A549 (cell line): ENCODE measurements around the gene MYO1D. TPM values are rescaled to one million over a fixed set of nuclear protein-coding genes. Genes with fewer than 3 reads are reported as not detected.

ENCODE experiments used
- ATAC-seq, 2 experiments: fragments of 200-7000 bp in 1 of 2; fragments of >200 bp in 1 of 2; cut with Nextera tagmentation in 1 of 2; cut with Tn5 transposase in 1 of 2; 3 replicates each; pipeline versions ENCODE4 v1.8.0 to v1.9.1; 2018 to 2020; ENCODE audit warnings: mild to moderate bottlenecking in 1 of 2, moderate library complexity in 1 of 2
- CTCF ChIA-PET: fragments of 300-600 bp; sonication (Branson Sonifier 250); formaldehyde crosslinking; extraction: SDS; loops from one replicate; lab custom pipeline; 2021; ENCODE audit warnings: antibody characterized with exemption, inconsistent platforms; lab: Yijun Ruan, JAX
- POLR2A ChIA-PET: fragments of 350-600 bp; formaldehyde crosslinking; extraction: SDS; loops from one replicate; lab custom pipeline; 2021; ENCODE audit warnings: antibody characterized with exemption, inconsistent platforms; lab: Yijun Ruan, JAX
- DNase-seq, 2 experiments: peaks; one replicate each; pipeline versions ENCODE4 v3.0.0 to v3.0.0-alpha.2; 2011 to 2016; ENCODE audit warnings: low read depth in 1 of 2, low spot score in 1 of 2
- FAIRE-seq: peaks from 2 replicates; lab custom pipeline; 2011; peaks lifted over from hg19 to GRCh38; lab: Jason Lieb, UNC
- H3K27ac ChIP-seq, 2 experiments: fragments of >200 bp; sonication (Bioruptor Twin); formaldehyde crosslinking; 3 replicates each; pipeline ENCODE4 v1.5.1; 2016 to 2017
- H3K4me1 ChIP-seq: fragments of >200 bp; sonication (Bioruptor Twin); formaldehyde crosslinking; 3 replicates; pipeline ENCODE4 v1.6.1; 2016
- H3K4me2 ChIP-seq: fragments of >200 bp; sonication (Bioruptor Twin); formaldehyde crosslinking; 3 replicates; pipeline ENCODE4 v1.6.1; 2016
- H3K4me3 ChIP-seq: fragments of >200 bp; sonication (Bioruptor Twin); formaldehyde crosslinking; 3 replicates; pipeline ENCODE4 v1.5.1; 2016
- H3K9me3 ChIP-seq: fragments of >200 bp; sonication (Bioruptor Twin); formaldehyde crosslinking; 3 replicates; pipeline ENCODE4 v1.6.1; 2016
- BHLHE40 ChIP-seq: IDR thresholded peaks from 2 replicates; pipeline ENCODE4 v1.6.1; 2012; ENCODE audit warnings: low read depth, low read length, inconsistent platforms
- CHD4 ChIP-seq: fragments of 200-600 bp; sonication (generic); IDR thresholded peaks from 2 replicates; pipeline ENCODE4 v1.6.1; 2016; ENCODE audit warnings: antibody characterized with exemption, mild to moderate bottlenecking, borderline replicate concordance
- E2F6 ChIP-seq: IDR thresholded peaks from 2 replicates; pipeline ENCODE4 v1.6.1; 2012; ENCODE audit warnings: low read depth, borderline replicate concordance
- EHMT2 ChIP-seq: fragments of 200-600 bp; sonication (generic); IDR thresholded peaks from 2 replicates; pipeline ENCODE4 v1.6.1; 2016; ENCODE audit warnings: antibody characterized with exemption, low read depth, mild to moderate bottlenecking, moderate library complexity
- FOSL2 ChIP-seq, 2 experiments: fragments of 450-650 bp in 1 of 2; fragments of >200 bp in 1 of 2; sonication (Bioruptor Twin) in 1 of 2; formaldehyde crosslinking; IDR thresholded peaks; 2 replicates each; pipeline versions ENCODE4 v1.5.0 to v1.6.1; 2016 to 2020; ENCODE audit warnings: mild to moderate bottlenecking in 1 of 2, moderate library complexity in 1 of 2
- GATA3 ChIP-seq: IDR thresholded peaks from 2 replicates; pipeline ENCODE4 v1.6.1; 2012; ENCODE audit warnings: borderline replicate concordance
- HEYL ChIP-seq: fragments of 250-450 bp; sonication (Bioruptor Pico); IDR thresholded peaks from 2 replicates; pipeline ENCODE4 v1.8.0; 2021; ENCODE audit warnings: mild to moderate bottlenecking, moderate library complexity
- HOXA7 ChIP-seq: fragments of 250-450 bp; sonication (Bioruptor Pico); IDR thresholded peaks from 2 replicates; pipeline ENCODE4 v1.5.0; 2020; ENCODE audit warnings: mild to moderate bottlenecking, moderate library complexity
- JUN ChIP-seq, 2 experiments: fragments of >200 bp; sonication (Bioruptor Twin); formaldehyde crosslinking; IDR thresholded peaks; 2 replicates in 1 of 2; 3 replicates in 1 of 2; pipeline ENCODE4 v1.6.1; 2016 to 2017
- JUNB ChIP-seq: fragments of >200 bp; sonication (Bioruptor Twin); formaldehyde crosslinking; IDR thresholded peaks from 2 replicates; pipeline ENCODE4 v1.6.1; 2016
- KDM5A ChIP-seq: fragments of 200-600 bp; sonication (generic); IDR thresholded peaks from 2 replicates; pipeline ENCODE4 v1.6.1; 2016; ENCODE audit warnings: antibody characterized with exemption, mild to moderate bottlenecking
- MAFK ChIP-seq: fragments of 450-650 bp; IDR thresholded peaks from 2 replicates; pipeline ENCODE4 v1.6.1; 2014; ENCODE audit not compliant: partially characterized antibody
- MAZ ChIP-seq: fragments of 150-350 bp; IDR thresholded peaks from 2 replicates; pipeline ENCODE4 v1.6.1; 2014; ENCODE audit warnings: antibody characterized with exemption, low read depth, low read length, borderline replicate concordance
- MYC ChIP-seq: IDR thresholded peaks from 2 replicates; pipeline ENCODE4 v1.6.1; 2012; ENCODE audit warnings: mild to moderate bottlenecking, inconsistent platforms, low read length, improper control_type of control experiment, borderline replicate concordance
- NPAS2 ChIP-seq: fragments of 250-450 bp; sonication (Bioruptor Pico); IDR thresholded peaks from 2 replicates; pipeline ENCODE4 v1.8.0; 2022; ENCODE audit warnings: mild to moderate bottlenecking, moderate library complexity, borderline replicate concordance
- NR3C1 ChIP-seq: fragments of >200 bp; sonication (Bioruptor Twin); formaldehyde crosslinking; IDR thresholded peaks from 3 replicates; pipeline ENCODE4 v1.6.1; 2017
- POLR2A ChIP-seq: IDR thresholded peaks from 2 replicates; pipeline ENCODE4 v1.6.1; 2012; ENCODE audit warnings: mild to moderate bottlenecking, low read length
- RARB ChIP-seq: fragments of 250-450 bp; sonication (Bioruptor Pico); IDR thresholded peaks from 2 replicates; pipeline ENCODE4 v1.8.0; 2021; ENCODE audit warnings: mild to moderate bottlenecking, moderate library complexity
- REST ChIP-seq: fragments of 200-600 bp; sonication (generic); IDR thresholded peaks from 2 replicates; pipeline ENCODE4 v1.6.1; 2016; ENCODE audit warnings: antibody characterized with exemption, mild to moderate bottlenecking, moderate library complexity
- SMC3 ChIP-seq: fragments of >200 bp; sonication (Bioruptor Twin); formaldehyde crosslinking; IDR thresholded peaks from 3 replicates; pipeline ENCODE4 v1.6.1; 2018; ENCODE audit warnings: inconsistent platforms
- SREBF2 ChIP-seq: fragments of 450-650 bp; IDR thresholded peaks from 2 replicates; pipeline ENCODE4 v1.6.1; 2014; ENCODE audit warnings: mild to moderate bottlenecking, moderate library complexity
- TFCP2L1 ChIP-seq: fragments of 250-450 bp; sonication (Bioruptor Pico); IDR thresholded peaks from 2 replicates; pipeline ENCODE4 v1.5.0; 2021; ENCODE audit warnings: mild to moderate bottlenecking
- TP53 ChIP-seq: fragments of 250-450 bp; sonication (Bioruptor Pico); IDR thresholded peaks from 2 replicates; pipeline ENCODE4 v1.5.0; 2021; ENCODE audit warnings: mild to moderate bottlenecking, moderate library complexity
- ZFP36 ChIP-seq: fragments of 450-650 bp; IDR thresholded peaks from 2 replicates; pipeline ENCODE4 v1.6.1; 2014; ENCODE audit warnings: borderline replicate concordance; ENCODE audit not compliant: partially characterized antibody
- ZNF302 ChIP-seq: fragments of 250-450 bp; sonication (Bioruptor Pico); IDR thresholded peaks from 2 replicates; pipeline ENCODE4 v1.9.0; 2021; ENCODE audit warnings: inconsistent platforms, mild to moderate bottlenecking, moderate library complexity
- ZSCAN20 ChIP-seq: fragments of 250-450 bp; sonication (Bioruptor Pico); IDR thresholded peaks from 2 replicates; pipeline ENCODE4 v1.8.0; 2022; ENCODE audit warnings: mild to moderate bottlenecking, moderate library complexity
- WGBS: methylation state at CpG from one replicate; pipeline ENCODE4 v1.1.6; 2017; ENCODE audit errors: missing lambda C conversion rate; 5-methylcytosine and 5-hydroxymethylcytosine counted together
- polyA plus RNA-seq, 4 experiments: library from polyadenylated mRNA; depleted of rRNA in 3 of 4; stranded (reverse); fragments of >200 nt; fragmentation: RNase III in 1 of 4; extraction: RNeasy Plus Mini Kit Qiagen cat#74134 plus additional on column Dnase treatment in 1 of 4; gene quantifications; 2 replicates in 3 of 4; 3 replicates in 1 of 4; pipeline ENCODE4 v1.2.3, GENCODE V29; 2011 to 2017
- TF ChIP-seq, protein P1 (sequence below): fragments of >200 bp; sonication (Bioruptor Twin); formaldehyde crosslinking; IDR thresholded peaks from 2 replicates; pipeline ENCODE4 v1.6.1; 2016
- TF ChIP-seq, protein P2 (sequence below): fragments of >200 bp; sonication (Bioruptor Twin); formaldehyde crosslinking; IDR thresholded peaks from 3 replicates; pipeline ENCODE4 v1.6.1; 2016
- TF ChIP-seq, protein P3 (sequence below): fragments of 250-450 bp; sonication (Bioruptor Pico); IDR thresholded peaks from 2 replicates; pipeline ENCODE4 v1.5.0; 2020; ENCODE audit warnings: low read depth, mild to moderate bottlenecking, moderate library complexity

Gene MYO1D
- polyA plus RNA-seq, 2 of the 4 experiments (the other 2 are of a cell fraction), result 2.8 to 4.2 TPM

GRCh38 chr17:32810690-32811089 is 66.2 kb downstream of the MYO1D start:
- no peak for DNase-seq
- H3K4me1 ChIP-seq, result peaks cover 9% of the 10 kb centered on the region; the same call in 2 of the 3 replicates
- H3K4me3 ChIP-seq, result no peak overlapping the region
- no peak for ATAC-seq
- no peak overlapping the region for H3K4me2 ChIP-seq
- H3K27ac ChIP-seq, result no peak overlapping the region
- no peak for FAIRE-seq
- 75% methylated on average over 5 of the region's 5 CpGs for WGBS
- POLR2A ChIA-PET, result no interaction called here
- TF ChIP-seq JUNB, result no peak
- TF ChIP-seq RARB, result no peak
- TF ChIP-seq E2F6, result no peak
- no peak for TF ChIP-seq BHLHE40
- no peak for TF ChIP-seq POLR2A
- TF ChIP-seq MYC, result no peak
- no peak for TF ChIP-seq ZSCAN20 (CRISPR knock-in tag)
- TF ChIP-seq, protein P1, sequence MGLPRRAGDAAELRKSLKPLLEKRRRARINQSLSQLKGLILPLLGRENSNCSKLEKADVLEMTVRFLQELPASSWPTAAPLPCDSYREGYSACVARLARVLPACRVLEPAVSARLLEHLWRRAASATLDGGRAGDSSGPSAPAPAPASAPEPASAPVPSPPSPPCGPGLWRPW, result no peak
- no peak for TF ChIP-seq TP53
- no peak for TF ChIP-seq KDM5A
- TF ChIP-seq SMC3, result no peak
- TF ChIP-seq, all 56 proteins: peak for 0
- H3K9me3 ChIP-seq, result no peaks in the 10 kb centered on the region
- CTCF ChIA-PET, result interaction anchor here (0.6 kb wide), 1 partner anchor 10 kb away, joined by 3 read pairs; no protein-coding TSS in a partner anchor

- CTCF ChIA-PET, result interaction anchor here (1.4 kb wide), 1 partner anchor 69 kb away, joined by 4 read pairs; the partner anchor contains the start of gene MYO1D
- POLR2A ChIA-PET, result no interaction called here
- no peak overlapping the region for H3K27ac ChIP-seq
- H3K4me3 ChIP-seq, result no peak overlapping the region
- no peak overlapping the region for H3K4me2 ChIP-seq
- H3K9me3 ChIP-seq, result no peaks in the 10 kb centered on the region
- DNase-seq (no peak), FAIRE-seq (no peak), ATAC-seq (no peak)
- peaks cover 9% of the 10 kb centered on the region; the same call in 2 of the 3 replicates for H3K4me1 ChIP-seq
- TF ChIP-seq REST, result no peak
- TF ChIP-seq NPAS2 (CRISPR knock-in tag), result no peak
- TF ChIP-seq SMC3, result no peak
- no peak for TF ChIP-seq NR3C1
- TF ChIP-seq MAFK, result no peak
- no peak for TF ChIP-seq JUN (IDR thresholded peaks at IDR 0.05)
- TF ChIP-seq TFCP2L1 (CRISPR knock-in tag), result no peak
- TF ChIP-seq EHMT2, result no peak
- TF ChIP-seq MAZ, result no peak
- TF ChIP-seq ZFP36, result no peak
- no peak for TF ChIP-seq HEYL (CRISPR knock-in tag)
- TF ChIP-seq ZNF302 (CRISPR knock-in tag), result no peak
- no peak for TF ChIP-seq FOSL2 (IDR thresholded peaks at IDR 0.05)
- TF ChIP-seq FOSL2 (CRISPR knock-in tag; IDR thresholded peaks at IDR 0.05), result no peak
- TF ChIP-seq CHD4, result no peak
- TF ChIP-seq GATA3, result no peak
- no peak for TF ChIP-seq SREBF2
- no peak for TF ChIP-seq HOXA7 (CRISPR knock-in tag)
- no peak for TF ChIP-seq ZSCAN20 (CRISPR knock-in tag)
- TF ChIP-seq, protein P2, sequence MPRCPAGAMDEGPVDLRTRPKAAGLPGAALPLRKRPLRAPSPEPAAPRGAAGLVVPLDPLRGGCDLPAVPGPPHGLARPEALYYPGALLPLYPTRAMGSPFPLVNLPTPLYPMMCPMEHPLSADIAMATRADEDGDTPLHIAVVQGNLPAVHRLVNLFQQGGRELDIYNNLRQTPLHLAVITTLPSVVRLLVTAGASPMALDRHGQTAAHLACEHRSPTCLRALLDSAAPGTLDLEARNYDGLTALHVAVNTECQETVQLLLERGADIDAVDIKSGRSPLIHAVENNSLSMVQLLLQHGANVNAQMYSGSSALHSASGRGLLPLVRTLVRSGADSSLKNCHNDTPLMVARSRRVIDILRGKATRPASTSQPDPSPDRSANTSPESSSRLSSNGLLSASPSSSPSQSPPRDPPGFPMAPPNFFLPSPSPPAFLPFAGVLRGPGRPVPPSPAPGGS, result no peak
- TF ChIP-seq, protein P3, sequence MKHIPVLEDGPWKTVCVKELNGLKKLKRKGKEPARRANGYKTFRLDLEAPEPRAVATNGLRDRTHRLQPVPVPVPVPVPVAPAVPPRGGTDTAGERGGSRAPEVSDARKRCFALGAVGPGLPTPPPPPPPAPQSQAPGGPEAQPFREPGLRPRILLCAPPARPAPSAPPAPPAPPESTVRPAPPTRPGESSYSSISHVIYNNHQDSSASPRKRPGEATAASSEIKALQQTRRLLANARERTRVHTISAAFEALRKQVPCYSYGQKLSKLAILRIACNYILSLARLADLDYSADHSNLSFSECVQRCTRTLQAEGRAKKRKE (CRISPR knock-in tag), result no peak
- WGBS, result 51% methylated on average over 3 of the region's 3 CpGs
Measured at GRCh38 chr17:32807577-32807976, 69.3 kb downstream of the MYO1D start.
